ENCODE results near the gene VEPH1. TPM values are rescaled to one million over a fixed set of nuclear protein-coding genes. Genes with fewer than 3 reads are reported as not detected.

Gene VEPH1
- total RNA-seq, 2 donors from 2014 or later = 11.8 to 17.1 TPM

DNA sequence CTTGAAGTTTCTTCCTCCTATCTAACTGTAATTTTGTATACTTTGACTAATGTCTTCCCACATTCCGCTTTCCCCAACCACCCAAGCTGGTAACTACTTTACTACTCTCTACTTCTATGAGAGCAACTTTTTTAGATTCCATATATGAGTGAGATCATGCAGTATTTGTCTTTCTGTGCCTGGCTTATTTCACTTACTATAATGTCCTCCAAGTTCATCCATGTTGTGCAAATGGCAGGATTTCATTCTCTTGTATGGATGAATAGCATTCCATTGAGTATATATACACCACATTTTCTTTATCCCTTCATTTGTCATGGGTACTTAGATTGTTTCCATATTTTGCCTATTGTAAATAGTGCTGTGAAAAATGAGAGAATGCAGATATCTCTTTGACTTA lies 264.8 kb downstream of the VEPH1 start:
- no peak overlapping the region for H3K27ac Mint-ChIP-seq
- H3K4me1 ChIP-seq (ENCODE audit: control insufficient read depth, insufficient read depth, low read length) = no peaks in the 10 kb centered on the region
- H3K27me3 ChIP-seq (ENCODE audit: control insufficient read depth, insufficient read depth, low read length, poor library complexity, severe bottlenecking) = no peaks in the 10 kb centered on the region
- no peaks in the 10 kb centered on the region for H3K36me3 Mint-ChIP-seq (ENCODE audit: low read depth)
- H3K36me3 ChIP-seq (ENCODE audit: control insufficient read depth, insufficient read depth, low read length) = no peaks in the 10 kb centered on the region
- no peaks in the 10 kb centered on the region for H3K9me3 ChIP-seq (ENCODE audit: control insufficient read depth, low read length)
- no peaks in the 10 kb centered on the region for H3K9me3 Mint-ChIP-seq
- TF ChIP-seq, protein P1, sequence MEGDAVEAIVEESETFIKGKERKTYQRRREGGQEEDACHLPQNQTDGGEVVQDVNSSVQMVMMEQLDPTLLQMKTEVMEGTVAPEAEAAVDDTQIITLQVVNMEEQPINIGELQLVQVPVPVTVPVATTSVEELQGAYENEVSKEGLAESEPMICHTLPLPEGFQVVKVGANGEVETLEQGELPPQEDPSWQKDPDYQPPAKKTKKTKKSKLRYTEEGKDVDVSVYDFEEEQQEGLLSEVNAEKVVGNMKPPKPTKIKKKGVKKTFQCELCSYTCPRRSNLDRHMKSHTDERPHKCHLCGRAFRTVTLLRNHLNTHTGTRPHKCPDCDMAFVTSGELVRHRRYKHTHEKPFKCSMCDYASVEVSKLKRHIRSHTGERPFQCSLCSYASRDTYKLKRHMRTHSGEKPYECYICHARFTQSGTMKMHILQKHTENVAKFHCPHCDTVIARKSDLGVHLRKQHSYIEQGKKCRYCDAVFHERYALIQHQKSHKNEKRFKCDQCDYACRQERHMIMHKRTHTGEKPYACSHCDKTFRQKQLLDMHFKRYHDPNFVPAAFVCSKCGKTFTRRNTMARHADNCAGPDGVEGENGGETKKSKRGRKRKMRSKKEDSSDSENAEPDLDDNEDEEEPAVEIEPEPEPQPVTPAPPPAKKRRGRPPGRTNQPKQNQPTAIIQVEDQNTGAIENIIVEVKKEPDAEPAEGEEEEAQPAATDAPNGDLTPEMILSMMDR (conservative IDR thresholded peaks at IDR 0.05) = no peak
- H3K27ac ChIP-seq (ENCODE audit: low read depth, low read length) = no peak overlapping the region
- no peak overlapping the region for H3K9ac ChIP-seq (ENCODE audit: extremely low read depth, low read length, poor library complexity, severe bottlenecking)
- H3K27me3 Mint-ChIP-seq (ENCODE audit: insufficient read depth) = no peaks in the 10 kb centered on the region
- H3K4me3 ChIP-seq (ENCODE audit: low read length) = no peak overlapping the region
- 92% methylated on average over 1 of the region's 1 CpG; no CpG with 5 or more reads in 1 of the 2 experiments for WGBS, 2 experiments (ENCODE audit: insufficient coverage in 1 of 2, insufficient read length in 1 of 2)
- H3K4me3 Mint-ChIP-seq = no peak overlapping the region
- no peak for DNase-seq
- H3K4me1 Mint-ChIP-seq = peaks cover 2% of the 10 kb centered on the region

DNA sequence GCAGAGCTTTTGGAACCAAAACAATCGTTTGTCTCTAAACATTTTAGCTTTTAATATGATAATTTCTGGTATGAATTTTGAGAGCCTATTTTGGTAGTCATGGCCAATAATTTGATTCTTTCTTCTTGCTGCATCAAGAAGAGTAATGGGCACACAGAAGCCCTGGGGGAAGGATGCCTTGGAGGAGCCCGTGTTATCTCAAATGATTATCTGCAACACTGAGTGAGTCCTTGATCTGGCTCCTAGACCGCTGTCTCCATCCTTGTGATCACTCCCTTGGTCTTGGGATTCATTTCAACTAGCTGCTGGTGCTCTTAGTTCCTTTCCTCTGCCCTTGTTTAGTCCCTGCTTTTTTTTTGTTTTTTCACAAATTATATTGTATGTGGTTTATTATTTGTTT lies 265.3 kb downstream of the VEPH1 start:
- Histone ChIP-seq H3K9ac (ENCODE audit: extremely low read depth, low read length, poor library complexity, severe bottlenecking) (no peak overlapping the region), H3K27me3 (ENCODE audit: control insufficient read depth, insufficient read depth, low read length, poor library complexity, severe bottlenecking) (no peaks in the 10 kb centered on the region), H3K36me3 (ENCODE audit: control insufficient read depth, insufficient read depth, low read length) (no peaks in the 10 kb centered on the region), H3K9me3 (ENCODE audit: control insufficient read depth, low read length) (no peaks in the 10 kb centered on the region), H3K27ac (ENCODE audit: low read depth, low read length) (no peak overlapping the region), H3K4me1 (ENCODE audit: control insufficient read depth, insufficient read depth, low read length) (no peaks in the 10 kb centered on the region), H3K4me3 (ENCODE audit: low read length) (no peak overlapping the region)
- DNase-seq = no peak
- no peaks in the 10 kb centered on the region for H3K36me3 Mint-ChIP-seq (ENCODE audit: low read depth)
- peaks cover 2% of the 10 kb centered on the region for H3K4me1 Mint-ChIP-seq
- WGBS, 2 experiments (ENCODE audit: insufficient coverage in 1 of 2, insufficient read length in 1 of 2) = 82 to 94% methylated on average over 2 to 3 of the region's 3 CpGs
- no peak overlapping the region for H3K27ac Mint-ChIP-seq
- H3K4me3 Mint-ChIP-seq = no peak overlapping the region
- TF ChIP-seq, protein P1 (conservative IDR thresholded peaks at IDR 0.05) = no peak
- H3K27me3 Mint-ChIP-seq (ENCODE audit: insufficient read depth) = no peaks in the 10 kb centered on the region
- H3K9me3 Mint-ChIP-seq = no peaks in the 10 kb centered on the region

DNA sequence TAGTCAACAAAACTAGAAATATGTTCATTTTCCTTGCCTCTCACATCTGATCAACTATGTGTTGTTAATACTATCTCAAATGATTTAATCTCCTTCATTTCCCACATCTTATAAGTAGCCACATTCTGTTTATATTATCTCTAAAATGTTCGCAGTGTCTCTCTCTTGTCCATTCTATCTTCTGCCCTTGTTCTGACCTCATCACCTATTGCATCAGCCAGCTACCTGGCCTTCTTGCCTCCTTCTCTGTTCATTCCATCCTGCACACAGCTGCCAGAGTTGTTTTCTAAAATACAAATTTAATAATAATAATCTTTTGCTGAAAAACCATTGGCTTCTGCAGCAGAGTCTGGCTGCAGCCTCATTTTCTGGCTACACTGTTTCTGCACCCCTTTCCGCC lies 267.9 kb downstream of the VEPH1 start:
- 93 to 100% methylated on average over 1 to 2 of the region's 2 CpGs for WGBS, 2 experiments (ENCODE audit: insufficient coverage in 1 of 2, insufficient read length in 1 of 2)

More for the DNA sequence above, 267.9 kb downstream of the VEPH1 start:
- Histone ChIP-seq H3K9me3 (ENCODE audit: control insufficient read depth, low read length) (no peaks in the 10 kb centered on the region), H3K9ac (ENCODE audit: extremely low read depth, low read length, poor library complexity, severe bottlenecking) (no peak overlapping the region), H3K27me3 (ENCODE audit: control insufficient read depth, insufficient read depth, low read length, poor library complexity, severe bottlenecking) (no peaks in the 10 kb centered on the region), H3K36me3 (ENCODE audit: control insufficient read depth, insufficient read depth, low read length) (no peaks in the 10 kb centered on the region), H3K4me1 (ENCODE audit: control insufficient read depth, insufficient read depth, low read length) (no peaks in the 10 kb centered on the region), H3K4me3 (ENCODE audit: low read length) (no peak overlapping the region), H3K27ac (ENCODE audit: low read depth, low read length) (no peak overlapping the region)
- DNase-seq = no peak
- H3K4me3 Mint-ChIP-seq = no peak overlapping the region
- no peaks in the 10 kb centered on the region for H3K27me3 Mint-ChIP-seq (ENCODE audit: insufficient read depth)
- no peaks in the 10 kb centered on the region for H3K9me3 Mint-ChIP-seq
- H3K36me3 Mint-ChIP-seq (ENCODE audit: low read depth) = no peaks in the 10 kb centered on the region
- TF ChIP-seq, protein P1 (conservative IDR thresholded peaks at IDR 0.05) = no peak
- no peak overlapping the region for H3K27ac Mint-ChIP-seq
- peaks cover 2% of the 10 kb centered on the region for H3K4me1 Mint-ChIP-seq
